GM12878 (cell line): ENCODE measurements around the gene RCC2. TPM values are rescaled to one million over a fixed set of nuclear protein-coding genes. Genes with fewer than 3 reads are reported as not detected.

ENCODE experiments used
- CBX5 ChIP-seq: sonication (generic); IDR thresholded peaks from 2 replicates; pipeline ENCODE4 v1.6.1; 2016; ENCODE audit warnings: low read depth, moderate library complexity, mild to moderate bottlenecking, inconsistent platforms
- CUX1 ChIP-seq: IDR thresholded peaks from 2 replicates; pipeline ENCODE4 v1.6.1; 2012; ENCODE audit warnings: improper control_type of control experiment, low read depth, low read length; ENCODE audit not compliant: insufficient replicate concordance
- EED ChIP-seq: sonication (generic); IDR thresholded peaks from 2 replicates; pipeline ENCODE4 v1.6.1; 2016; ENCODE audit warnings: antibody characterized with exemption, low read depth
- ETV6 ChIP-seq, 2 experiments: fragments of 450-650 bp in 1 of 2; IDR thresholded peaks in 1 of 2; conservative IDR thresholded peaks in 1 of 2; 2 replicates each; pipeline ENCODE4 v1.6.1; 2014; ENCODE audit warnings: antibody characterized with exemption in 1 of 2, borderline replicate concordance in 1 of 2, low read depth in 1 of 2, mild to moderate bottlenecking in 1 of 2, moderate library complexity in 1 of 2
- GATAD2B ChIP-seq: fragments of 450-650 bp; conservative IDR thresholded peaks from 2 replicates; pipeline ENCODE4 v1.6.1; 2017; ENCODE audit warnings: low read depth, mild to moderate bottlenecking, moderate library complexity
- IRF3 ChIP-seq: fragments of 450-650 bp; IDR thresholded peaks from 2 replicates; pipeline ENCODE4 v1.6.1; 2014; ENCODE audit warnings: mild to moderate bottlenecking
- KLF5 ChIP-seq: fragments of 450-650 bp; IDR thresholded peaks from 2 replicates; pipeline ENCODE4 v1.6.1; 2014; ENCODE audit warnings: mild to moderate bottlenecking; ENCODE audit not compliant: partially characterized antibody
- MEF2B ChIP-seq: fragments of 450-650 bp; IDR thresholded peaks from 2 replicates; pipeline ENCODE4 v1.6.1; 2018; ENCODE audit warnings: mild to moderate bottlenecking, moderate library complexity; ENCODE audit not compliant: partially characterized antibody, poor library complexity, severe bottlenecking
- NFYA ChIP-seq: IDR thresholded peaks from 2 replicates; pipeline ENCODE4 v1.6.1; 2011; ENCODE audit warnings: low read depth, mild to moderate bottlenecking, low read length, improper control_type of control experiment, borderline replicate concordance
- PAX5 ChIP-seq: IDR thresholded peaks from 2 replicates; pipeline ENCODE4 v1.6.1; 2011; ENCODE audit warnings: low read depth, low read length, borderline replicate concordance
- RAD21 ChIP-seq: IDR thresholded peaks from 2 replicates; pipeline ENCODE4 v1.6.1; 2011; ENCODE audit warnings: mild to moderate bottlenecking, low read depth, low read length, moderate library complexity; ENCODE audit not compliant: insufficient read depth
- RELA ChIP-seq: fragments of 450-650 bp; IDR thresholded peaks from 2 replicates; pipeline ENCODE4 v1.8.0; 2014; ENCODE audit warnings: borderline replicate concordance; ENCODE audit not compliant: partially characterized antibody
- SPI1 ChIP-seq: IDR thresholded peaks from 2 replicates; pipeline ENCODE4 v1.6.1; 2011; ENCODE audit warnings: low read depth, mild to moderate bottlenecking, low read length, moderate library complexity, borderline replicate concordance; ENCODE audit not compliant: insufficient read depth
- TARDBP ChIP-seq: IDR thresholded peaks from 2 replicates; pipeline ENCODE4 v1.6.1; 2016; ENCODE audit warnings: borderline replicate concordance
- TCF12 ChIP-seq: IDR thresholded peaks from 2 replicates; pipeline ENCODE4 v1.6.1; 2011; ENCODE audit warnings: low read depth, mild to moderate bottlenecking, low read length
- ZBTB40 ChIP-seq: fragments of 450-650 bp; IDR thresholded peaks from 2 replicates; pipeline ENCODE4 v1.6.1; 2016; ENCODE audit warnings: mild to moderate bottlenecking, moderate library complexity, borderline replicate concordance
- ZNF217 ChIP-seq: fragments of 450-650 bp; IDR thresholded peaks from 2 replicates; pipeline ENCODE4 v1.6.1; 2017; ENCODE audit warnings: antibody characterized with exemption, mild to moderate bottlenecking
- polyA plus RNA-seq, 11 experiments: library from polyadenylated mRNA; depleted of rRNA in 4 of 11; unstranded in 6 of 11; stranded (reverse) in 5 of 11; fragments of >200 nt; fragmentation: Nextera tagmentation in 4 of 11; fragmentation: Illumina TruSeq in 1 of 11; extraction: Ambion mirVana in 4 of 11; extraction: Trizol in 1 of 11; gene quantifications; 1 replicate in 1 of 11; 2 replicates in 10 of 11; pipeline versions ENCODE4 v1.2.1 to v1.2.3, GENCODE V29; 2011 to 2016; ENCODE audit warnings: inconsistent platforms in 2 of 11, missing spikeins in 2 of 11, low read depth in 1 of 11
- total RNA-seq, 4 experiments: library from RNA; depleted of rRNA in 3 of 4; stranded (reverse); fragments of >200 nt in 3 of 4; fragmentation: Illumina TruSeq in 1 of 4; extraction: Trizol in 1 of 4; gene quantifications; 2 replicates each; pipeline versions ENCODE4 v1.2.1 to v1.2.3, GENCODE V29; 2013 to 2021

RCC2 gene
- total and polyA plus RNA-seq, 10 of the 15 experiments (the other 5 are each of a cell fraction or from before 2014, with no cell fraction given), result 10.7 to 176 (median 85.5) TPM

- TF ChIP-seq GATAD2B (peak; percentile 82; the same call in 1 of the 2 replicates), CUX1 (no peak), ZBTB40 (peak; percentile 32; the same call in 1 of the 2 replicates), EED (peak; percentile 60; the same call in 1 of the 2 replicates), ZNF217 (0 out of 2 replicates have a peak, but pooled peaks have one; percentile 0), KLF5 (no peak), SPI1 (peak; percentile 69), TARDBP (0 out of 2 replicates have a peak, but pooled peaks have one; percentile 34), NFYA (no peak), RELA (peak; percentile 26), ETV6 (conservative IDR thresholded peaks at IDR 0.05 in 1 of 2, IDR thresholded peaks at IDR 0.05 in 1 of 2; ENCODE audit: borderline replicate concordance in 1 of 2, low read depth in 1 of 2) (no peak; a peak in 1 of 4 replicates), CBX5 (0 out of 2 replicates have a peak, but pooled peaks have one; percentile 25), IRF3 (no peak), PAX5 (0 out of 2 replicates have a peak, but pooled peaks have one; percentile 16), MEF2B (peak; percentile 61), RAD21 (no peak), TCF12 (0 out of 2 replicates have a peak, but pooled peaks have one; percentile 27)
Observed at GRCh38 chr1:17438318-17439249, 893 bp downstream of the RCC2 start (continued).
